ENCODE results near the gene MYO5C.

Gene MYO5C

GRCh38 chr15:52281085-52282035 is 14.2 kb downstream of the MYO5C start:
- DNase-seq (ENCODE audit: extremely low read depth, insufficient read length) = no peak

GRCh38 chr15:52280326-52281084 is 15.1 kb downstream of the MYO5C start:
- no peak for DNase-seq (ENCODE audit: extremely low read depth, insufficient read length)
- Histone ChIP-seq H3K27me3 (replicated peaks; ENCODE audit: control insufficient read depth, insufficient read depth, low read length) (no peaks in the 10 kb centered on the region; the same call in 1 of the 2 replicates), H3K4me3 (replicated peaks; ENCODE audit: low read depth, low read length) (no peak overlapping the region), H3K36me3 (ENCODE audit: control insufficient read depth, insufficient read depth, low read length) (no peaks in the 10 kb centered on the region)
- no peak for TF ChIP-seq CTCF (IDR thresholded peaks at IDR 0.05; ENCODE audit: insufficient read depth, low read length, poor library complexity, severe bottlenecking)

More at GRCh38 chr15:52281085-52282035, 14.2 kb downstream of the MYO5C start:
- TF ChIP-seq CTCF (IDR thresholded peaks at IDR 0.05; ENCODE audit: insufficient read depth, low read length, poor library complexity, severe bottlenecking) = no peak
- Histone ChIP-seq H3K4me3 (replicated peaks; ENCODE audit: low read depth, low read length) (no peak overlapping the region), H3K36me3 (ENCODE audit: control insufficient read depth, insufficient read depth, low read length) (no peaks in the 10 kb centered on the region), H3K27me3 (replicated peaks; ENCODE audit: control insufficient read depth, insufficient read depth, low read length) (no peaks in the 10 kb centered on the region; the same call in 1 of the 2 replicates)

- H3K27me3 ChIP-seq (replicated peaks; ENCODE audit: control insufficient read depth, insufficient read depth, low read length) = no peaks in the 10 kb centered on the region; the same call in none of the 2 replicates
- no peak for DNase-seq (ENCODE audit: extremely low read depth, insufficient read length)
- TF ChIP-seq CTCF (IDR thresholded peaks at IDR 0.05; ENCODE audit: insufficient read depth, low read length, poor library complexity, severe bottlenecking) = no peak
Observed at GRCh38 chr15:52278636-52279367, 16.8 kb downstream of the MYO5C start.

GRCh38 chr15:52278135-52278534 is 17.5 kb downstream of the MYO5C start:
- no peaks in the 10 kb centered on the region for H3K36me3 ChIP-seq (ENCODE audit: control insufficient read depth, insufficient read depth, low read length)

More at GRCh38 chr15:52278636-52279367, 16.8 kb downstream of the MYO5C start:
- Histone ChIP-seq H3K4me3 (replicated peaks; ENCODE audit: low read depth, low read length) (no peak overlapping the region), H3K36me3 (ENCODE audit: control insufficient read depth, insufficient read depth, low read length) (no peaks in the 10 kb centered on the region)

More at GRCh38 chr15:52278135-52278534, 17.5 kb downstream of the MYO5C start:
- DNase-seq (ENCODE audit: extremely low read depth, insufficient read length) = no peak
- no peak for TF ChIP-seq CTCF (IDR thresholded peaks at IDR 0.05; ENCODE audit: insufficient read depth, low read length, poor library complexity, severe bottlenecking)
- Histone ChIP-seq H3K4me3 (replicated peaks; ENCODE audit: low read depth, low read length) (no peak overlapping the region), H3K27me3 (replicated peaks; ENCODE audit: control insufficient read depth, insufficient read depth, low read length) (no peaks in the 10 kb centered on the region; the same call in none of the 2 replicates)
